Lung (tissue), 12 donors: ENCODE measurements around the gene AGBL4. TPM values are rescaled to one million over a fixed set of nuclear protein-coding genes. Genes with fewer than 3 reads are reported as not detected.

ENCODE experiments used
- ATAC-seq: fragments of 200-7000 bp; cut with Tn5 transposase; one replicate; pipeline ENCODE4 v1.9.1; 2020; ENCODE audit warnings: moderate number of reproducible peaks; ENCODE audit not compliant: insufficient read depth, low FRiP score
- DNase-seq, 3 donors: peaks; one replicate each; pipeline ENCODE4 v3.0.0-alpha.2; 2013 to 2017
- H3K27ac ChIP-seq, 2 donors: one replicate each; pipeline ENCODE4 v1.5.1; 2013; ENCODE audit warnings: mild to moderate bottlenecking in 2 of 2, moderate library complexity in 2 of 2, control low read depth in 1 of 2, inconsistent platforms in 1 of 2, low read depth in 1 of 2, low read length in 1 of 2
- H3K27me3 ChIP-seq, 3 donors: one replicate each; pipeline ENCODE4 v1.5.1; 2013; ENCODE audit warnings: low read length in 2 of 3; ENCODE audit not compliant: control insufficient read depth in 3 of 3, insufficient read depth in 3 of 3
- H3K36me3 ChIP-seq, 4 donors: one replicate each; pipeline ENCODE4 v1.5.1; 2013; ENCODE audit warnings: low read length in 4 of 4, mild to moderate bottlenecking in 1 of 4, moderate library complexity in 1 of 4; ENCODE audit not compliant: control insufficient read depth in 4 of 4, insufficient read depth in 4 of 4
- H3K4me1 ChIP-seq, 5 donors: one replicate each; pipeline ENCODE4 v1.5.1; 2013; ENCODE audit warnings: low read length in 5 of 5, mild to moderate bottlenecking in 2 of 5, moderate library complexity in 1 of 5; ENCODE audit not compliant: control insufficient read depth in 5 of 5, insufficient read depth in 5 of 5
- H3K4me3 ChIP-seq: one replicate; pipeline ENCODE4 v1.5.1; 2013; ENCODE audit warnings: mild to moderate bottlenecking, control low read depth, moderate library complexity
- H3K9ac ChIP-seq, 2 donors: one replicate each; pipeline ENCODE4 v1.5.1; 2013; ENCODE audit warnings: low read length in 2 of 2, control low read depth in 1 of 2; ENCODE audit not compliant: insufficient read depth in 1 of 2
- H3K9me3 ChIP-seq, 4 donors: one replicate each; pipeline ENCODE4 v1.5.1; 2013; ENCODE audit warnings: low read length in 3 of 4, mild to moderate bottlenecking in 1 of 4, moderate library complexity in 1 of 4; ENCODE audit not compliant: control insufficient read depth in 4 of 4, insufficient read depth in 3 of 4
- CTCF ChIP-seq: IDR thresholded peaks from 2 replicates; pipeline ENCODE4 v1.5.1; 2012; ENCODE audit warnings: mild to moderate bottlenecking; ENCODE audit errors: control extremely low read depth, extremely low read depth
- WGBS, 2 donors: extraction: QIAGEN DNeasy Blood & Tissue Kit; methylation state at CpG; one replicate each; pipeline ENCODE4 v1.1.7; 2013; 5-methylcytosine and 5-hydroxymethylcytosine counted together
- polyA plus RNA-seq, 2 donors: library from polyadenylated mRNA; stranded (reverse); fragments of 200-250 nt; gene quantifications; one replicate each; pipeline ENCODE4 v1.2.1, GENCODE V29; 2013
- total RNA-seq, 2 donors: library from RNA; depleted of rRNA in 1 of 2; stranded (reverse); fragments of >200 nt in 1 of 2; gene quantifications; one replicate each; pipeline ENCODE4 v1.2.1, GENCODE V29; 2014 to 2021
- donor health status: control.
- donor health status: control.
- donor health status: Bipolar disorder and iron deficiency.
- donor health status: healthy.
- donor health status: DM: yes; HTN: yes; CAD: no.

The AGBL4 gene
- total and polyA plus RNA-seq, 4 donors: 0.24 to 7.5 (median 2.6) TPM

GRCh38 chr1:49606082-49606481 is 417.7 kb downstream of the AGBL4 start:
- ATAC-seq (no peak), DNase-seq (no peak)
- WGBS, 2 donors: 84% methylated on average over 5 of the region's 5 CpGs
- no peak for TF ChIP-seq CTCF
- Histone ChIP-seq H3K9me3 (no peaks in the 10 kb centered on the region), H3K36me3 (no peaks in the 10 kb centered on the region), H3K9ac (no peak overlapping the region), H3K27me3 (no peaks in the 10 kb centered on the region), H3K27ac (no peak overlapping the region), H3K4me3 (no peak overlapping the region), H3K4me1 (no peaks in the 10 kb centered on the region)

- H3K27me3 ChIP-seq: no peaks in the 10 kb centered on the region
- no peaks in the 10 kb centered on the region for H3K4me1 ChIP-seq
- H3K36me3 ChIP-seq: no peaks in the 10 kb centered on the region
- H3K4me3 ChIP-seq: no peak overlapping the region
- H3K27ac ChIP-seq: no peak overlapping the region
- H3K9ac ChIP-seq: no peak overlapping the region
- no peak for ATAC-seq
- no peak for DNase-seq
- peaks cover 0 to 6% (median 2%) of the 10 kb centered on the region in 4 donors for H3K9me3 ChIP-seq
- TF ChIP-seq CTCF: no peak
These were observed 426.3 kb downstream of the AGBL4 start for GRCh38 chr1:49597436-49597835.

- no peaks in the 10 kb centered on the region for H3K36me3 ChIP-seq
- no peak for TF ChIP-seq CTCF
- ATAC-seq (no peak), DNase-seq (no peak)
- WGBS, 2 donors: 80 to 81% methylated on average over 3 of the region's 3 CpGs
- H3K27ac ChIP-seq: no peak overlapping the region
- H3K27me3 ChIP-seq: no peaks in the 10 kb centered on the region
- no peaks in the 10 kb centered on the region for H3K4me1 ChIP-seq
- no peak overlapping the region for H3K4me3 ChIP-seq
- no peak overlapping the region for H3K9ac ChIP-seq
- H3K9me3 ChIP-seq: peaks cover 0 to 19% (median 8%) of the 10 kb centered on the region in 4 donors
These were observed 447.3 kb downstream of the AGBL4 start for GRCh38 chr1:49576327-49576901.

GRCh38 chr1:49556676-49557234 is 467.0 kb downstream of the AGBL4 start:
- Histone ChIP-seq H3K4me1 (no peaks in the 10 kb centered on the region), H3K4me3 (no peak overlapping the region), H3K27me3 (no peaks in the 10 kb centered on the region), H3K36me3 (no peaks in the 10 kb centered on the region), H3K9me3 (peaks cover 0 to 14% (median 2%) of the 10 kb centered on the region in 4 donors), H3K9ac (no peak overlapping the region), H3K27ac (no peak overlapping the region)
- no peak for TF ChIP-seq CTCF
- DNase-seq (no peak), ATAC-seq (no peak)
- 93 to 94% methylated on average over 30 of the region's 30 CpGs for WGBS, 2 donors
